Neural cell (in vitro differentiated cells): Measurements from ENCODE around the gene KLHDC3. TPM values are rescaled to one million over a fixed set of nuclear protein-coding genes. Genes with fewer than 3 reads are reported as not detected.

Source experiments
- H2AFZ ChIP-seq: fragments of 200-600, 300-800 bp; sonication (generic), shearing (Covaris generic); 2 replicates; pipeline ENCODE4 v1.6.0; 2014; ENCODE audit warnings: low read depth, mild to moderate bottlenecking, antibody characterized with exemption, low read length, moderate library complexity
- H3F3A ChIP-seq: fragments of 200-600 bp; shearing (Covaris generic); 2 replicates; pipeline ENCODE4 v1.6.1; 2016; ENCODE audit warnings: mild to moderate bottlenecking, moderate library complexity, mixed read lengths, antibody characterized with exemption, low read length; ENCODE audit not compliant: insufficient read depth, poor library complexity, severe bottlenecking
- H3K27ac ChIP-seq: fragments of 200-600, 300-800 bp; sonication (generic), shearing (Covaris generic); 2 replicates; pipeline ENCODE4 v1.5.1; 2014; ENCODE audit warnings: mild to moderate bottlenecking, low read length, moderate library complexity
- H3K27me3 ChIP-seq: fragments of 300-800, 200-600 bp; sonication (generic), shearing (Covaris generic); 2 replicates; pipeline ENCODE4 v1.6.0; 2014; ENCODE audit warnings: mild to moderate bottlenecking, low read depth, low read length, moderate library complexity; ENCODE audit not compliant: insufficient read depth
- H3K36me3 ChIP-seq: fragments of 300-800, 200-600 bp; sonication (generic), shearing (Covaris generic); 2 replicates; pipeline ENCODE4 v1.5.1; 2014; ENCODE audit warnings: mild to moderate bottlenecking, antibody characterized with exemption, low read length, moderate library complexity; ENCODE audit not compliant: insufficient read depth
- H3K4me2 ChIP-seq: fragments of 300-800, 200-600 bp; sonication (generic), shearing (Covaris generic); 2 replicates; pipeline ENCODE4 v1.6.0; 2014; ENCODE audit warnings: mild to moderate bottlenecking, low read length
- H3K4me3 ChIP-seq: fragments of 300-800, 200-600 bp; sonication (generic), shearing (Covaris generic); 2 replicates; pipeline ENCODE4 v1.5.1; 2014; ENCODE audit warnings: mild to moderate bottlenecking, low read length, moderate library complexity
- H3K79me2 ChIP-seq: fragments of 200-600 bp; shearing (Covaris generic); replicated peaks from 2 replicates; pipeline ENCODE4 v1.6.0; 2014; ENCODE audit warnings: mild to moderate bottlenecking, low read length, moderate library complexity; ENCODE audit not compliant: insufficient read depth
- H3K9ac ChIP-seq: fragments of 300-800, 200-600 bp; sonication (generic), shearing (Covaris generic); 2 replicates; pipeline ENCODE4 v1.6.1; 2016; ENCODE audit warnings: mild to moderate bottlenecking, low read length, mixed read lengths
- H3K9me2 ChIP-seq: fragments of 200-600 bp; shearing (Covaris generic); 2 replicates; pipeline ENCODE4 v1.6.1; 2016; ENCODE audit warnings: mild to moderate bottlenecking, low read length, mixed read lengths; ENCODE audit not compliant: insufficient read depth
- H3K9me3 ChIP-seq: fragments of 200-600, 300-800 bp; sonication (generic), shearing (Covaris generic); 2 replicates; pipeline ENCODE4 v1.6.1; 2016; ENCODE audit warnings: mild to moderate bottlenecking, mixed run types, low read length, moderate library complexity, mixed read lengths
- H4K20me1 ChIP-seq: fragments of 200-600 bp; shearing (Covaris generic); 2 replicates; pipeline ENCODE4 v1.6.1; 2016; ENCODE audit warnings: mild to moderate bottlenecking, mixed run types; ENCODE audit not compliant: insufficient read depth
- CTCF ChIP-seq: fragments of 450-650 bp; IDR thresholded peaks from 2 replicates; pipeline ENCODE4 v1.5.1; 2014; ENCODE audit warnings: antibody characterized with exemption, mild to moderate bottlenecking, moderate library complexity; ENCODE audit not compliant: poor library complexity, severe bottlenecking
- EP300 ChIP-seq: fragments of 450-650 bp; conservative IDR thresholded peaks from 2 replicates; pipeline ENCODE4 v1.6.1; 2014; ENCODE audit warnings: antibody characterized with exemption, mild to moderate bottlenecking, moderate library complexity; ENCODE audit not compliant: poor library complexity, severe bottlenecking
- EZH2 ChIP-seq: fragments of 200-600, 300-800 bp; shearing (Covaris generic), sonication (generic); IDR thresholded peaks from 2 replicates; pipeline ENCODE4 v1.6.1; 2014; ENCODE audit warnings: antibody characterized with exemption, low read length, borderline replicate concordance, mild to moderate bottlenecking; ENCODE audit not compliant: insufficient read depth, poor library complexity, severe bottlenecking
- MXI1 ChIP-seq: fragments of 450-650 bp; conservative IDR thresholded peaks from 2 replicates; pipeline ENCODE4 v1.6.1; 2014; ENCODE audit warnings: antibody characterized with exemption, mild to moderate bottlenecking; ENCODE audit not compliant: poor library complexity, severe bottlenecking
- POLR2AphosphoS5 ChIP-seq: IDR thresholded peaks from 2 replicates; pipeline ENCODE4 v1.6.1; 2012
- RAD21 ChIP-seq: fragments of 450-650 bp; conservative IDR thresholded peaks from 2 replicates; pipeline ENCODE4 v1.6.1; 2014; ENCODE audit warnings: antibody characterized with exemption, mild to moderate bottlenecking, moderate library complexity
- SMC3 ChIP-seq: fragments of 450-650 bp; conservative IDR thresholded peaks from 2 replicates; pipeline ENCODE4 v1.6.1; 2014; ENCODE audit warnings: antibody characterized with exemption, mild to moderate bottlenecking, moderate library complexity; ENCODE audit not compliant: poor library complexity
- TAF1 ChIP-seq: IDR thresholded peaks from 2 replicates; pipeline ENCODE4 v1.6.1; 2012; ENCODE audit warnings: low read depth
- polyA plus RNA-seq: library from polyadenylated mRNA; depleted of rRNA; stranded (reverse); fragments of >200 nt; gene quantifications from 2 replicates; pipeline ENCODE4 v1.2.3, GENCODE V29; 2014
- TF ChIP-seq, protein P1 (sequence below): IDR thresholded peaks from 2 replicates; pipeline ENCODE4 v1.6.1; 2012; ENCODE audit warnings: borderline replicate concordance

KLHDC3 gene
- polyA plus RNA-seq, 1 donor from 2014 or later = 232 TPM

- no peak overlapping the region for H2AFZ ChIP-seq
- H3K79me2 ChIP-seq = peaks cover 13% of the 10 kb centered on the region
- no peaks in the 10 kb centered on the region for H3K9me2 ChIP-seq
- no peak overlapping the region for H3K9ac ChIP-seq
- H3K27me3 ChIP-seq = no peaks in the 10 kb centered on the region
- H3F3A ChIP-seq = peaks cover 4% of the 10 kb centered on the region
- H3K9me3 ChIP-seq = no peaks in the 10 kb centered on the region
- no peak overlapping the region for H3K27ac ChIP-seq
- H3K4me2 ChIP-seq = no peak overlapping the region
- no peaks in the 10 kb centered on the region for H4K20me1 ChIP-seq
- TF ChIP-seq TAF1 (no peak), EP300 (no peak), POLR2AphosphoS5 (no peak), CTCF (no peak), EZH2 (no peak), SMC3 (no peak), RAD21 (no peak), MXI1 (no peak)
- TF ChIP-seq, protein P1, sequence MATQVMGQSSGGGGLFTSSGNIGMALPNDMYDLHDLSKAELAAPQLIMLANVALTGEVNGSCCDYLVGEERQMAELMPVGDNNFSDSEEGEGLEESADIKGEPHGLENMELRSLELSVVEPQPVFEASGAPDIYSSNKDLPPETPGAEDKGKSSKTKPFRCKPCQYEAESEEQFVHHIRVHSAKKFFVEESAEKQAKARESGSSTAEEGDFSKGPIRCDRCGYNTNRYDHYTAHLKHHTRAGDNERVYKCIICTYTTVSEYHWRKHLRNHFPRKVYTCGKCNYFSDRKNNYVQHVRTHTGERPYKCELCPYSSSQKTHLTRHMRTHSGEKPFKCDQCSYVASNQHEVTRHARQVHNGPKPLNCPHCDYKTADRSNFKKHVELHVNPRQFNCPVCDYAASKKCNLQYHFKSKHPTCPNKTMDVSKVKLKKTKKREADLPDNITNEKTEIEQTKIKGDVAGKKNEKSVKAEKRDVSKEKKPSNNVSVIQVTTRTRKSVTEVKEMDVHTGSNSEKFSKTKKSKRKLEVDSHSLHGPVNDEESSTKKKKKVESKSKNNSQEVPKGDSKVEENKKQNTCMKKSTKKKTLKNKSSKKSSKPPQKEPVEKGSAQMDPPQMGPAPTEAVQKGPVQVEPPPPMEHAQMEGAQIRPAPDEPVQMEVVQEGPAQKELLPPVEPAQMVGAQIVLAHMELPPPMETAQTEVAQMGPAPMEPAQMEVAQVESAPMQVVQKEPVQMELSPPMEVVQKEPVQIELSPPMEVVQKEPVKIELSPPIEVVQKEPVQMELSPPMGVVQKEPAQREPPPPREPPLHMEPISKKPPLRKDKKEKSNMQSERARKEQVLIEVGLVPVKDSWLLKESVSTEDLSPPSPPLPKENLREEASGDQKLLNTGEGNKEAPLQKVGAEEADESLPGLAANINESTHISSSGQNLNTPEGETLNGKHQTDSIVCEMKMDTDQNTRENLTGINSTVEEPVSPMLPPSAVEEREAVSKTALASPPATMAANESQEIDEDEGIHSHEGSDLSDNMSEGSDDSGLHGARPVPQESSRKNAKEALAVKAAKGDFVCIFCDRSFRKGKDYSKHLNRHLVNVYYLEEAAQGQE = no peak
- no peak overlapping the region for H3K4me3 ChIP-seq
- H3K36me3 ChIP-seq = no peaks in the 10 kb centered on the region
Observed at GRCh38 chr6:42981836-42982235, 32.2 kb upstream of the KLHDC3 start.

DNA sequence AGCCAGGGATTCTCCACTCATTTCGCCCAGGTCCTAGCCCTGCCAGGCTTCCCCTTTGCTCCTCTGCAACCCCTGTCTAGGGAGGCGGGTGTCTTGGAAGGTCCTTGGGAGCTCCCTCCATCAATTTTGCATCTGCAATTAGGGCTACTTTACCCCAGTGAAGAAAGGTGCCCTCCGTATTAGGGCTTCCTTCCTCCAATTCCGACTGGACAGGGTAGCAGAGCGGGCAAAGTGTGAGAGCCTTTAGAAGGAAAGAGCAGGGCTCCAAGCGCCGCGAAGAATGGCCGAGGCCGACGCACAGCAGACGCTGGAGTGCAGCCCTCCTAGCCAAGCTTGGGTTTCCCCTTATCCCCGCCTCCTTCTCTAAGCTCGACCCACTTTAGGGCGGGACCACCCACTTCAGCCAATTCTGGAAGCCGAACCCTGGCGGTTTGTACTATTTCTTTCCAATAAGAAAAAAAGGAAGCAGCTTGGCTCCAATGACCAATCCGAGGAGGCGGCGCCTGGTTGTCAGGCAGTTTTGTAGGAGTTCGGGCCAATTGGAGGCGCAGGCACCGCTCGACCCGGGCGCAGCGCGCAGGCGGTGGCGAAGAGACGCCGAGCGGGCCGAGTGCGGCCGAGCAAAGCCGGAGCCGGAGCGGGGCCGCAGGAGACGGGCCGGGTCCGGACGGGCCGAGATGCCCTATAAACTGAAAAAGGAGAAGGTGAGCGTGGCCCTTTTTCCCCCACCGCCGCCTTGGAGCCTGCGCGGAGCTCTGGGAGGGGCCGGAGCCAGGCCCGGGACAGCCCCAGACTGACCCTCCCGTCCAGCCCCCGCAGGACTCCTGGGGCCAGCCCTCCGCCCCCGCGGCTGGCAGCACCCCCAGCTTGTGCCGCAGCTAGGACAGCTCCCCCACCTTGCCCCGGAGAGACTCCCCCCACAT lies 29.8 kb upstream of the KLHDC3 start, which contains the start of gene PPP2R5D:
PPP2R5D (plus strand) TSS at position 570 of the 923 bp plus-strand sequence; CDS start at position 678, 108 bp downstream.
- Histone ChIP-seq H3K4me3 (peak within 1 kb of the TSS; percentile 96), H3K9me3 (no peaks in the 10 kb centered on the region), H3K79me2 (peaks cover 12% of the 10 kb centered on the region), H3K9me2 (no peaks in the 10 kb centered on the region), H3K9ac (peak within 1 kb of the TSS; percentile 92), H3K36me3 (no peaks in the 10 kb centered on the region), H3F3A (peaks cover 4% of the 10 kb centered on the region), H3K27ac (peak within 1 kb of the TSS; percentile 97), H3K27me3 (no peaks in the 10 kb centered on the region), H2AFZ (peak within 1 kb of the TSS; percentile 85), H4K20me1 (no peaks in the 10 kb centered on the region), H3K4me2 (peak within 1 kb of the TSS; percentile 91)
- TF ChIP-seq MXI1 = peak; percentile 38
- no peak for TF ChIP-seq EP300
- TF ChIP-seq TAF1 = peak; percentile 92
- no peak for TF ChIP-seq EZH2
- TF ChIP-seq CTCF = peak; percentile 7
- TF ChIP-seq RAD21 = no peak
- TF ChIP-seq POLR2AphosphoS5 = peak; percentile 95
- TF ChIP-seq, protein P1 = peak; percentile 90
- no peak for TF ChIP-seq SMC3
